GM12878 (cell line): ENCODE data around the gene CXXC1. TPM values are rescaled to one million over a fixed set of nuclear protein-coding genes. Genes with fewer than 3 reads are reported as not detected.

Experiments
- CREM ChIP-seq: IDR thresholded peaks from 2 replicates; pipeline ENCODE4 v1.6.1; 2014; ENCODE audit warnings: antibody characterized with exemption, low read depth
- E2F4 ChIP-seq: IDR thresholded peaks from 2 replicates; pipeline ENCODE4 v1.6.1; 2012; ENCODE audit warnings: low read depth, low read length, improper control_type of control experiment
- ETV6 ChIP-seq, 2 experiments: fragments of 450-650 bp in 1 of 2; IDR thresholded peaks in 1 of 2; conservative IDR thresholded peaks in 1 of 2; 2 replicates each; pipeline ENCODE4 v1.6.1; 2014; ENCODE audit warnings: antibody characterized with exemption in 1 of 2, borderline replicate concordance in 1 of 2, low read depth in 1 of 2, mild to moderate bottlenecking in 1 of 2, moderate library complexity in 1 of 2
- IKZF2 ChIP-seq, 2 experiments: fragments of 450-650 bp; IDR thresholded peaks; 2 replicates each; pipeline ENCODE4 v1.6.1; 2017; ENCODE audit warnings: mild to moderate bottlenecking in 2 of 2, moderate library complexity in 2 of 2
- KAT2A ChIP-seq: conservative IDR thresholded peaks from 2 replicates; pipeline ENCODE4 v1.6.1; 2011; ENCODE audit warnings: low read depth, low read length; ENCODE audit not compliant: control insufficient read depth
- KDM1A ChIP-seq: fragments of 200-600 bp; sonication (generic); IDR thresholded peaks from 2 replicates; pipeline ENCODE4 v1.6.1; 2016; ENCODE audit warnings: borderline replicate concordance
- NFXL1 ChIP-seq: fragments of 450-650 bp; IDR thresholded peaks from 2 replicates; pipeline ENCODE4 v1.6.1; 2017; ENCODE audit warnings: antibody characterized with exemption, mild to moderate bottlenecking, borderline replicate concordance
- POLR2A ChIP-seq: IDR thresholded peaks from 2 replicates; pipeline ENCODE4 v1.6.1; 2011; ENCODE audit warnings: low read depth, mild to moderate bottlenecking, low read length
- RFX5 ChIP-seq: IDR thresholded peaks from 2 replicates; pipeline ENCODE4 v1.6.1; 2011; ENCODE audit warnings: low read depth, low read length, improper control_type of control experiment
- TCF7 ChIP-seq: IDR thresholded peaks from 2 replicates; pipeline ENCODE4 v1.6.1; 2014; ENCODE audit warnings: antibody characterized with exemption, borderline replicate concordance
- ZBTB11 ChIP-seq: fragments of 450-650 bp; formaldehyde crosslinking; IDR thresholded peaks from 2 replicates; pipeline ENCODE4 v1.5.0; 2022; ENCODE audit warnings: mild to moderate bottlenecking, missing genetic modification characterization
- polyA plus RNA-seq, 11 experiments: library from polyadenylated mRNA; depleted of rRNA in 4 of 11; unstranded in 6 of 11; stranded (reverse) in 5 of 11; fragments of >200 nt; fragmentation: Nextera tagmentation in 4 of 11; fragmentation: Illumina TruSeq in 1 of 11; extraction: Ambion mirVana in 4 of 11; extraction: Trizol in 1 of 11; gene quantifications; 1 replicate in 1 of 11; 2 replicates in 10 of 11; pipeline versions ENCODE4 v1.2.1 to v1.2.3, GENCODE V29; 2011 to 2016; ENCODE audit warnings: inconsistent platforms in 2 of 11, missing spikeins in 2 of 11, low read depth in 1 of 11
- total RNA-seq, 4 experiments: library from RNA; depleted of rRNA in 3 of 4; stranded (reverse); fragments of >200 nt in 3 of 4; fragmentation: Illumina TruSeq in 1 of 4; extraction: Trizol in 1 of 4; gene quantifications; 2 replicates each; pipeline versions ENCODE4 v1.2.1 to v1.2.3, GENCODE V29; 2013 to 2021
- TF ChIP-seq, protein P1 (sequence below): fragments of 450-650 bp; IDR thresholded peaks from 2 replicates; pipeline ENCODE4 v1.6.1; 2017; ENCODE audit warnings: antibody characterized with exemption, mild to moderate bottlenecking, moderate library complexity
- TF ChIP-seq, protein P2 (sequence below): IDR thresholded peaks from 2 replicates; pipeline ENCODE4 v1.6.1; 2011; ENCODE audit warnings: low read depth, low read length, improper control_type of control experiment, borderline replicate concordance
- TF ChIP-seq, protein P3 (sequence below): fragments of 450-650 bp; IDR thresholded peaks from 2 replicates; pipeline ENCODE4 v1.6.1; 2016; ENCODE audit warnings: mild to moderate bottlenecking

CXXC1 gene
- total and polyA plus RNA-seq, 10 of the 15 experiments (the other 5 are each of a cell fraction or from before 2014, with no cell fraction given): 9.2 to 180 (median 93.8) TPM

DNA sequence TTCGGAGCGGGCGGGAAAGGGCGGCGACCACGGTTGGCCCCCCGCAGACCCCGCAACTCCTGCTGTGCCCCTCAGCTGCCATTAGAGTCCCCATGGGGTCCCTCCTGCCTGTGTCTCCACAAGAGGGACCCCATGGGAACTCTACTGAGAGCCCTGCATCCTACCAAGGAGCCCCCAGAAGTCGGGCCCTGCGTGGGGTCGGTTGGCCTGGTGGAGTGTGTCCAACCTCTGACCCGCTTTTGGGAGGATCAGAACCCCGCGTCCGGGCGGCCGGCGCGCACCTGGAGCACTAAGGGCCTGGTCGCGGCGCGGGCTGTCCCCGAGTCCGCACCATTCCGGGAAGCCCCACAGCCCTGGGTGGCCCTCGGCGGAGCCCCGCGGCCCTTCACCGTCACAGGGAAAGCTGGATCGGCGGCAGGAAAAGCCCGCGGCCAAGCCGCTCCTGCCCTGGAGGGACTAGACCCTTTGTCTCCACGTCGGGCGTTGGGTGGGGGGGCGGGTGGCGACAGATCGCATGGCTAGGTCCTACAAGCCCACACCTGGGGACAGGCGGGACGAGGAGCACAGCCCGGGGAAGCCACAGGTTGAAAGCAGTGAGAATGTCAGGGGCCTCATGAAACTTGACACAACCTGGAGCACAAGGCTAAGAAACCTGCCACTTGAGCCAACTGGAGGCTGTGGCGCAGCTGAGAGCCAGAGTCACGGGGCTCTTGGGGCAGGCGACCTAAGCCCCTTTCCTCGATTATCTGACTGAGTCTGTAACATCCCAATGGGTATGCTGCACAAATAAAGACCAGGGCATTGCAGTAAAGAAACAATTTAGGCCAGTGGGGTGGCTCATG is 11.2 kb upstream of the CXXC1 start (continued):
- TF ChIP-seq KAT2A (no peak), POLR2A (no peak), CREM (no peak), E2F4 (no peak), IKZF2 (IDR thresholded peaks at IDR 0.05) (no peak), KDM1A (no peak), NFXL1 (no peak), ETV6 (conservative IDR thresholded peaks at IDR 0.05 in 1 of 2, IDR thresholded peaks at IDR 0.05 in 1 of 2; ENCODE audit: borderline replicate concordance in 1 of 2, low read depth in 1 of 2) (no peak), RFX5 (no peak), ZBTB11 (CRISPR knock-in tag) (no peak), TCF7 (no peak)
- TF ChIP-seq, protein P1, sequence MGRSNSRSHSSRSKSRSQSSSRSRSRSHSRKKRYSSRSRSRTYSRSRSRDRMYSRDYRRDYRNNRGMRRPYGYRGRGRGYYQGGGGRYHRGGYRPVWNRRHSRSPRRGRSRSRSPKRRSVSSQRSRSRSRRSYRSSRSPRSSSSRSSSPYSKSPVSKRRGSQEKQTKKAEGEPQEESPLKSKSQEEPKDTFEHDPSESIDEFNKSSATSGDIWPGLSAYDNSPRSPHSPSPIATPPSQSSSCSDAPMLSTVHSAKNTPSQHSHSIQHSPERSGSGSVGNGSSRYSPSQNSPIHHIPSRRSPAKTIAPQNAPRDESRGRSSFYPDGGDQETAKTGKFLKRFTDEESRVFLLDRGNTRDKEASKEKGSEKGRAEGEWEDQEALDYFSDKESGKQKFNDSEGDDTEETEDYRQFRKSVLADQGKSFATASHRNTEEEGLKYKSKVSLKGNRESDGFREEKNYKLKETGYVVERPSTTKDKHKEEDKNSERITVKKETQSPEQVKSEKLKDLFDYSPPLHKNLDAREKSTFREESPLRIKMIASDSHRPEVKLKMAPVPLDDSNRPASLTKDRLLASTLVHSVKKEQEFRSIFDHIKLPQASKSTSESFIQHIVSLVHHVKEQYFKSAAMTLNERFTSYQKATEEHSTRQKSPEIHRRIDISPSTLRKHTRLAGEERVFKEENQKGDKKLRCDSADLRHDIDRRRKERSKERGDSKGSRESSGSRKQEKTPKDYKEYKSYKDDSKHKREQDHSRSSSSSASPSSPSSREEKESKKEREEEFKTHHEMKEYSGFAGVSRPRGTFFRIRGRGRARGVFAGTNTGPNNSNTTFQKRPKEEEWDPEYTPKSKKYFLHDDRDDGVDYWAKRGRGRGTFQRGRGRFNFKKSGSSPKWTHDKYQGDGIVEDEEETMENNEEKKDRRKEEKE: no peak
- TF ChIP-seq, protein P2, sequence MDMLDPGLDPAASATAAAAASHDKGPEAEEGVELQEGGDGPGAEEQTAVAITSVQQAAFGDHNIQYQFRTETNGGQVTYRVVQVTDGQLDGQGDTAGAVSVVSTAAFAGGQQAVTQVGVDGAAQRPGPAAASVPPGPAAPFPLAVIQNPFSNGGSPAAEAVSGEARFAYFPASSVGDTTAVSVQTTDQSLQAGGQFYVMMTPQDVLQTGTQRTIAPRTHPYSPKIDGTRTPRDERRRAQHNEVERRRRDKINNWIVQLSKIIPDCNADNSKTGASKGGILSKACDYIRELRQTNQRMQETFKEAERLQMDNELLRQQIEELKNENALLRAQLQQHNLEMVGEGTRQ: no peak
- TF ChIP-seq, protein P3, sequence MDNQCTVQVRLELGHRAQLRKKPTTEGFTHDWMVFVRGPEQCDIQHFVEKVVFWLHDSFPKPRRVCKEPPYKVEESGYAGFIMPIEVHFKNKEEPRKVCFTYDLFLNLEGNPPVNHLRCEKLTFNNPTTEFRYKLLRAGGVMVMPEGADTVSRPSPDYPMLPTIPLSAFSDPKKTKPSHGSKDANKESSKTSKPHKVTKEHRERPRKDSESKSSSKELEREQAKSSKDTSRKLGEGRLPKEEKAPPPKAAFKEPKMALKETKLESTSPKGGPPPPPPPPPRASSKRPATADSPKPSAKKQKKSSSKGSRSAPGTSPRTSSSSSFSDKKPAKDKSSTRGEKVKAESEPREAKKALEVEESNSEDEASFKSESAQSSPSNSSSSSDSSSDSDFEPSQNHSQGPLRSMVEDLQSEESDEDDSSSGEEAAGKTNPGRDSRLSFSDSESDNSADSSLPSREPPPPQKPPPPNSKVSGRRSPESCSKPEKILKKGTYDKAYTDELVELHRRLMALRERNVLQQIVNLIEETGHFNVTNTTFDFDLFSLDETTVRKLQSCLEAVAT: no peak
- TF ChIP-seq, all 136 proteins: peak for 0
